ENCODE data around the gene LVRN. TPM values are rescaled to one million over a fixed set of nuclear protein-coding genes. Genes with fewer than 3 reads are reported as not detected.

Gene LVRN
- total and polyA plus RNA-seq, 8 donors, result 0.06 to 1.9 (median 1.2) TPM

DNA sequence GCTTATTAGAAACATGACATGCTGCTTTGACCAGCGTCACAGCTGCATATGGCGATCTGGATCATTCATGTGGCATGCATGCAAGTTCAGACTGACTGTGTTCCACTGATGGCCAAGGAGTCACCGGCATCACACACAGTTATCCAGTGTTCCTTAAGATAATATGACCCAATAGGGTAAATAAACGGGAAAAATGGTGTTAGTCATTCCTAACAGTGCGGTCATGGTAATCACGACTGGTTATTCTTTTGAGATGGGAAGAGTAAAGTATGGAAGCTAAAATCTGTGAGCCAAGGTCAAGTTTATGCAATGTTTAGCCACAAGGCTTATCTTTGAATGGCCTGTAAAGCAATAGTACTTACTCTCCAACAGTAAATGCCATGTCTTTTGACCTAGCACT, 29.3 kb upstream of the LVRN start:
- ATAC-seq, result no peak
- no peak overlapping the region for H3K27ac ChIP-seq
- TF ChIP-seq, protein P1, sequence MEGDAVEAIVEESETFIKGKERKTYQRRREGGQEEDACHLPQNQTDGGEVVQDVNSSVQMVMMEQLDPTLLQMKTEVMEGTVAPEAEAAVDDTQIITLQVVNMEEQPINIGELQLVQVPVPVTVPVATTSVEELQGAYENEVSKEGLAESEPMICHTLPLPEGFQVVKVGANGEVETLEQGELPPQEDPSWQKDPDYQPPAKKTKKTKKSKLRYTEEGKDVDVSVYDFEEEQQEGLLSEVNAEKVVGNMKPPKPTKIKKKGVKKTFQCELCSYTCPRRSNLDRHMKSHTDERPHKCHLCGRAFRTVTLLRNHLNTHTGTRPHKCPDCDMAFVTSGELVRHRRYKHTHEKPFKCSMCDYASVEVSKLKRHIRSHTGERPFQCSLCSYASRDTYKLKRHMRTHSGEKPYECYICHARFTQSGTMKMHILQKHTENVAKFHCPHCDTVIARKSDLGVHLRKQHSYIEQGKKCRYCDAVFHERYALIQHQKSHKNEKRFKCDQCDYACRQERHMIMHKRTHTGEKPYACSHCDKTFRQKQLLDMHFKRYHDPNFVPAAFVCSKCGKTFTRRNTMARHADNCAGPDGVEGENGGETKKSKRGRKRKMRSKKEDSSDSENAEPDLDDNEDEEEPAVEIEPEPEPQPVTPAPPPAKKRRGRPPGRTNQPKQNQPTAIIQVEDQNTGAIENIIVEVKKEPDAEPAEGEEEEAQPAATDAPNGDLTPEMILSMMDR (IDR thresholded peaks at IDR 0.05), result no peak
- intact Hi-C loops (cut with DNase I), result no loop called here
- no peak overlapping the region for H3K4me3 ChIP-seq
- no peaks in the 10 kb centered on the region for H3K27me3 ChIP-seq
- H3K36me3 ChIP-seq, result no peaks in the 10 kb centered on the region
- H3K9me3 ChIP-seq, result no peaks in the 10 kb centered on the region
- no peak for DNase-seq
- no peaks in the 10 kb centered on the region for H3K4me1 ChIP-seq

DNA sequence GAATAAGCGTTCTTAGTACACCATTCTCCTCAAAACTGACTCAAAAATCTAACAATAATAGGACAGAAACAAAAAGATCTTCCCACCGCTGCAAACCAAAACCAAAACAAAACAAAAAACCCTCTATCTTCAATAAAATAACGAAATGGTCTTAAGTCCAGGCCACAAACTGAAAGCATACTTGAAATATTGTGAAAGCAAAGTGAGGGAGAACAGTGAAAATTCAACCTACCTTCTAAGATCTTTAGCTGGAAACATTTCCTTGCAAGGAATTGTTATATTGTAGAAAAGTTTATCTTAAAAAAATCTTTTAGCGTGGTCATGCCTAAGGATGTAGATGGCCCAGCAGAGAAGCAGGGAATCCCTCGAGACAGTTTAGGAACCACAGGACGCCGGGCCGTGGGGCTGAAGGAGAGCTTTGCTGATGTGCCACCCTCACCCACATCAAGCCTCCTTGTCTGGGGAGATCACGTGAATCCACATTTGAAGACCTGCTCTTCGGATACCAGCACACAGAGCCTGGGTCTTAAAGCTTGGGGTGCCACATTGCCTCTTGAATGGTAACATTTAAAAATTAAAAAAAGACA, 27.8 kb upstream of the LVRN start:
- Histone ChIP-seq H3K27ac (no peak overlapping the region), H3K4me3 (no peak overlapping the region), H3K27me3 (no peaks in the 10 kb centered on the region), H3K4me1 (no peaks in the 10 kb centered on the region), H3K36me3 (no peaks in the 10 kb centered on the region), H3K9me3 (no peaks in the 10 kb centered on the region)
- DNase-seq (no peak), ATAC-seq (no peak)
- intact Hi-C loops (cut with DNase I), result no loop called here
- TF ChIP-seq, protein P1 (IDR thresholded peaks at IDR 0.05), result no peak

DNA sequence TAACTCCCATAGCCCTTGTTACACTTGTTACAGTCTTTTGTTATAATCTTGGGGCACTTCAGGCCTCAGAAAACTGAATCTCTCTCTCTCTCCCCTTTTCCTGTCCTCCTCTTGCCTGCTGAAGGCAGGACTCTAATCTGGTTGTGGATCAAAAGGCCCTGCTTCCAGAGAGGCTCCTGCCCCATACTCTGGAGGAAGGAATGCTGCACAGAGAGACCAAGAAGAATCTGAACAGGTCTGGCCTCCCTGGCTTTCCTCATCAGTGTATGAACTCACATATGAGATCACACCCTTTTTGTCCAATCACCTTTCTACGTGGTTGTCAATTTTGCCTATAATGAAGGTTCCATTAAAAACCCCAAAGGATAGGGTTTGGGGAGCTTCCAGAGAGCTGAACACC, 26.2 kb upstream of the LVRN start:
- no peaks in the 10 kb centered on the region for H3K27me3 ChIP-seq
- no peak for DNase-seq
- TF ChIP-seq, protein P1 (IDR thresholded peaks at IDR 0.05), result no peak
- H3K4me3 ChIP-seq, result no peak overlapping the region
- no peak for ATAC-seq
- H3K27ac ChIP-seq, result no peak overlapping the region
- H3K4me1 ChIP-seq, result no peaks in the 10 kb centered on the region
- no peaks in the 10 kb centered on the region for H3K9me3 ChIP-seq
- intact Hi-C loops (cut with DNase I), result no loop called here
- H3K36me3 ChIP-seq, result no peaks in the 10 kb centered on the region

DNA sequence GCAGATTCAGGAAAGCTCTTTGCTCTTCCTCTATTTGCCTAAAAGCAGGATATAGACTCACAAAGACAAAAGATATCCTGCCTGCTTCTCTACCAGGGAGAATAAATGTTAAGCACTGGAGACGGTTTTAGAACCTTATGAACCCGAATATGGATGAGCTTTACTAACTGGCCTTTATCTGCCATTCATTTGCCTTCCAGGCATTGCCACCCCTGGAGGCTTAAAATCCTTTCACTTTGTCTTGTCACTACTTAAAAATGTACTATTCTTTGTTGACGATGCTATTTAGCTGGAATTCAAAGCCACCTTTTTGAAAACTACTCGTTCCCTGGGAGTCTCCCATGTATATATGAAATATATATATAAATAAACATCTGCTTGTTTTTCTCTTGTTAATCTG, 23.2 kb upstream of the LVRN start:
- Histone ChIP-seq H3K9me3 (peaks cover 0 to 4% of the 10 kb centered on the region in 2 donors), H3K36me3 (no peaks in the 10 kb centered on the region), H3K4me1 (no peaks in the 10 kb centered on the region), H3K27me3 (no peaks in the 10 kb centered on the region), H3K27ac (no peak overlapping the region), H3K4me3 (no peak overlapping the region)
- no peak for ATAC-seq
- DNase-seq, result no peak
- intact Hi-C loops (cut with DNase I), result no loop called here
- TF ChIP-seq, protein P1 (IDR thresholded peaks at IDR 0.05), result no peak

DNA sequence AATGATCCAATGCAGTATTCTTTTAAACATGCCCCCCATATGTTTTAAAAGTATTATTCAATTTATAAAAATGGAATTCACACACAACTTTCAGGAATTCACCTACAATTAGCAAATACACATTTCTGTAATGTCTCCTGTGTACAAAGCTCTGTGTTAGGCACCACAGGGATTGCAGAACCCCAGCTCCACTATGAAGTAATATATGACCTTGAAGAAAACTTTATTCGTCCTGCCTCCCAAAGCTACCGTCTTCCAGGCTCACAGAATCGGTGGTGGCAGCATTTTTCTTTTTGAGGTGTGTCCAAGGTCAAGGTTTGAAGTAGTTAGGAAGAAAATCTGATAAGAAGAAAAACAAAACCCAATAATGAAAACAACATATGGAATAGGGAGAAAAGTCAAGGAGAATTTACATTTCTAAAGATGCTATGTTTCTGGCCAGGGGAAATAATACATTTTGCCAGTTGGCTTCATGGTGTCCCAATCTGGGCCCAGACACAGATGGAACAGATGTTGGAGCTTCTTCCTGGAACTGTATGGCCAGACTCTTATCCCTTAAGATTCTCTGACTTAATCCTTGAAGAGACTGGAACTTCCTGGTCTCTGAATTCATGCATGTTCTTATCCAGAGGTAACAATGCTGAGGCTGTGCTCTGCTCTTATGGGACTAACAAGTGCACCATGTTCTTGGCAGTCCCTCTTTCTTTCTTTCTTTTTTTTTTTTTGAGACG, 22.0 kb upstream of the LVRN start:
- ATAC-seq (no peak), DNase-seq (no peak)
- peaks cover 0 to 4% of the 10 kb centered on the region in 2 donors for H3K9me3 ChIP-seq
- H3K4me1 ChIP-seq, result no peaks in the 10 kb centered on the region
- H3K27ac ChIP-seq, result no peak overlapping the region
- intact Hi-C loops (cut with DNase I), result no loop called here
- no peaks in the 10 kb centered on the region for H3K36me3 ChIP-seq
- H3K4me3 ChIP-seq, result no peak overlapping the region
- no peaks in the 10 kb centered on the region for H3K27me3 ChIP-seq
- TF ChIP-seq, protein P1 (IDR thresholded peaks at IDR 0.05), result no peak

All from left lung (tissue), 10 donors.